C4-2B (cell line): ENCODE measurements around the gene GNB3.
A peak's percentile ranks its signal among the peaks of the same experiment; 100 is the strongest.
"Not testable (repeated sequence)": the region's sequence is repeated elsewhere in the genome, so short reads cannot be mapped to it uniquely, and the experiment has no call there.

Experiments used
- H3K27ac ChIP-seq: fragments of 450-650 bp; 2 replicates; pipeline ENCODE4 v1.5.1; 2017
- CTCF ChIP-seq: fragments of 450-650 bp; conservative IDR thresholded peaks from 2 replicates; pipeline ENCODE4 v1.5.1; 2017; ENCODE audit warnings: mild to moderate bottlenecking
- ZFX ChIP-seq: fragments of 450-650 bp; IDR thresholded peaks from 2 replicates; pipeline ENCODE4 v1.6.1; 2017

Gene GNB3

GRCh38 chr12:6869049-6870021, 28.6 kb downstream of the GNB3 start:
- TF ChIP-seq ZFX (no peak), CTCF (peak; percentile 96)
- peak overlapping the region; percentile 100 for H3K27ac ChIP-seq

DNA sequence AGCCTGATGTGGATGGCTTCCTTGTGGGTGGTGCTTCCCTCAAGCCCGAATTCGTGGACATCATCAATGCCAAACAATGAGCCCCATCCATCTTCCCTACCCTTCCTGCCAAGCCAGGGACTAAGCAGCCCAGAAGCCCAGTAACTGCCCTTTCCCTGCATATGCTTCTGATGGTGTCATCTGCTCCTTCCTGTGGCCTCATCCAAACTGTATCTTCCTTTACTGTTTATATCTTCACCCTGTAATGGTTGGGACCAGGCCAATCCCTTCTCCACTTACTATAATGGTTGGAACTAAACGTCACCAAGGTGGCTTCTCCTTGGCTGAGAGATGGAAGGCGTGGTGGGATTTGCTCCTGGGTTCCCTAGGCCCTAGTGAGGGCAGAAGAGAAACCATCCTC, 29.6 kb downstream of the GNB3 start:
- H3K27ac ChIP-seq: not testable (repeated sequence)

DNA sequence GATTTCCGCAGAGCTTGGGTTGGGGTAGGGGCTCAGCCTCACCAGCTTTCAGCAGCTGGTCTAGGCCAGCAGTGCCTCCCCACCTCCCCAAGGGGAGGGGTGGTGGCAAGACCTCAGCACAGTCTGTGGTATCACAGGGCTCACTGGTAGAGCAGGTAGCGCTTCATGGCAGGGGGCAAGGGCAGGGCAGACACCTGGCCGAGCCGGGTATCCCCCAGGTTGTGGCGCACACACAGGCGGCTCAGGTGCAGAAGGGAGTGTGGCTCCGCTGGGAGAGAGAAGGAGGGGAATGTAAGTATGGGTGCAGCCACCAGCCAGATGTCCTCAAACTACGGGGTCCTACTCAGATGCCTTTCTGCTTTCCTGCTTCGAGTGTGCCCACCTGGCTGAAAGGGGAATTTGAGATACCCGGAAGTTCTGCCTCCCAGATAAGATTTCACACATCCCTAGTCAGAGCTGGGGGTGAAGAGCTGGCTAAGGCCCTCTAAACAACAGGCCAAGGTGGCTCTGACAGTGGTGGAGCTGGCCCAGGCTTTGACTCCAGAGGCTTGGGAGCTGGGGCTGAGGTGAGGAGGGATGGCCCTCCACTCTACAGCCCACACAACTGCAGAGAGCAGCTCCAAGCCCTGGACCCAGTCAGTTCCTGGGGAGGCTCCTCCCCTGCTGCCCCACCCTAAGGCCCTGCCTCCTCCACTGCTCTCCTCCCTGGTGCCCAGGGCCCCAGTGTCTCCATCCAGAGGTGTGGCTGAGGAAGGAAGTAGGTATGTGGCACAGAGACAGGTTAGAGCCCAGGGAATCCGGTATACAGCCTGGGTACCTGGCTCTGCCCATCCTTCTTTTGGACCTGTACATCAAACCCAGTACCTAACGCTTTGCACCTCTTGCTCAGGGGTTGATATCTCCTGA, 30.6 kb downstream of the GNB3 start:
- TF ChIP-seq ZFX (no peak), CTCF (no peak)
- H3K27ac ChIP-seq: peak overlapping the region; percentile 67

DNA sequence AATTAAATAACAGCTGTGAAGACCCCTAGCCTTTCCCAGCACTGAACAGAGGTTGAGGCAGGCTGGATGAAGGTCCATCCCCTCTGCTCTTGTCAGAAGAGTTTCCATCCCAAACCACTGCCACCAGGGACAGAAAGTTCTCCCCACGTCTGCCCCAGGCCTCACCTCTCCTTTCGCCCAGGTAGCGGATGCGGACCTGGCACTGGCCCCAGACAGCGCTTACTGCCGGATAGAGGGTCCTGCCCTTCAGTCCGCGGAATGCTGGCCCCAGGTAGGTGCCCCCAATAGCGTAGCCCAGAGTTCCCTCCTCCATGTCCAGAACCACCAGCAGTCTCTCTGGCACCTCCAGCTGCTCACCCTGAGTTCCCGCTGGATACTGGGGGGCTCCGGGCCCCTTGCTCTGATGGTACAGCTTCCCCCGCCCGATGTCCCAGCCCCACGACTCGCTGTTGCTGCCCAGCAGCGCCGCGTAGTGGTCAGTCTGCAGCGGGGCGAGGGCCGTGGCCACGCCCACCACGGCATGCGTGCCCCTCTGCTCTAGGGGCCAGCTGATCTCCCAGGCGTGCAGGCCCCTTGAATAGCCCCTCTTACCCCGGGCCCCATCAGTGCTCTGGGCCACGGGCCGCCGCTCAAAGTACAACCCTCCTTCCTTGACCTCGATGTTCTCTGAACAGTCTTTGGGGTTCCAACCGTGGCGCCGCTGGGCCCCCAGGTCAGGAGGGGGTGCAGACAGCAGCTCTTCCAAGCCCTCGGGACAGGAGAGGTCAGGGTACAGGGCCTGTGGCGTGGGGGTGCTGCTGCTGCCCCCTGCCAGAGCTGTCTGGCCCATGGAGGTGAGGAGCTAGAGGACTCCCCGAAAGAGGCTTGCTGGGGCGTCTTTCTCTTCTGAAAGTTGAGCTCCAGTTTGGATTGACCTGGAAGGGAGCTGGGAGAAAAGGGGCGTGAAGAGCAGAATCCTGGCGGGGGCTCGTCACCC, 31.6 kb downstream of the GNB3 start:
- no peak for TF ChIP-seq ZFX
- TF ChIP-seq CTCF: peak; percentile 100
- peak overlapping the region; percentile 67 for H3K27ac ChIP-seq

GRCh38 chr12:6873094-6874014, 32.6 kb downstream of the GNB3 start, which contains the start of gene SPSB2:
Gene SPSB2, minus strand, starts transcription at chr12:6873303. Its CDS starts 402 bp downstream, at chr12:6872901.
- H3K27ac ChIP-seq: peak within 1 kb of the TSS; percentile 67
- TF ChIP-seq ZFX: peak; percentile 6; the same call in 1 of the 2 replicates
- no peak for TF ChIP-seq CTCF

DNA sequence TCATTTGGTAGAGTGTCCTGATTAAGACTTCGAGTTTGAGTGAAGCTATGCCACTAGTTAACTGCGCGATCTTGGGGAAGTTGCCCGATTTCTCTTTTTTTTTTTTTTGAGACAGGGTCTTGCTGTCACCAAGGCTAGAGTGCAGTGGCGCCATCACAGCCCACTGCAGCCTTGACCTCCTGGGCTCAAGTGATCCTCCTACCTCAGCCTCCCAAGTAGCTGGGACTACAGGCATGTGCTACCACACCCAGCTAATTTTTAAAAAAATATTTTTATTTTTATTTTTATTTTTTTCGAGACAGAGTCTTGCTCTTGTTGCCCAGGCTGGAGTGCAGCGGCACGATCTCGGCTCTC, 33.3 kb downstream of the GNB3 start:
- H3K27ac ChIP-seq: peak overlapping the region; percentile 67; the same call in 1 of the 2 replicates

- not testable (repeated sequence) for H3K27ac ChIP-seq
These were observed 39.1 kb downstream of the GNB3 start for GRCh38 chr12:6879824-6880223.
